ENCODE data around the gene RALGAPA2. TPM values are rescaled to one million over a fixed set of nuclear protein-coding genes. Genes with fewer than 3 reads are reported as not detected.

The RALGAPA2 gene
- total RNA-seq, 3 donors from 2014 or later (not counting 1 experiment from before 2014, with no cell fraction given), result 26.6 to 33.9 (median 33.1) TPM

DNA sequence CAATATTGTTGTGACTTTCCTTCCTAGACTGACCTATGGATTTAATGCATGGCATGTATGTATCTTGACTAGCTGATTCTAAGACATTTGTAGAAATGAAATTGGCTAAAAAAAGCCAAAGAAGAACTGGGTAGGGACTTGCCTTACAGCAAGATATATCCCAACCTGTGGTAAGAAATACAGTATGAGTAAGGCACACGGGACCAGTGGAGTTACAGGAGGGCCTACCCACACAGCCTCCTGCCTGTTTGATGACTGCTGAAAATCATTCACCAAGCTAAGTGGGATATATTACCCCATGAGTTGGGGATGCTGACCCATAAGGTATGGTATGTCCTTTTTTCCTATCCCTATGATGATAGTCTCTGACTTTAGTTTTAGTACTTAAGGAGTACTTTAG is 232.3 kb downstream of the RALGAPA2 start:
- H3K27me3 Mint-ChIP-seq (ENCODE audit: low read depth in 2 of 2), result no peaks in the 10 kb centered on the region
- no peaks in the 10 kb centered on the region for H3K27me3 ChIP-seq (ENCODE audit: control insufficient read depth, insufficient read depth, low read length)
- no peaks in the 10 kb centered on the region for H3K4me1 Mint-ChIP-seq
- no peak overlapping the region for H3K27ac Mint-ChIP-seq
- no peak overlapping the region for H3K4me3 Mint-ChIP-seq
- DNase-seq, result no peak
- no peaks in the 10 kb centered on the region for H3K4me1 ChIP-seq (ENCODE audit: control insufficient read depth, insufficient read depth, low read length)
- intact Hi-C loops (cut with micrococcal nuclease), result no loop called here
- H3K36me3 Mint-ChIP-seq, result no peaks in the 10 kb centered on the region
- ATAC-seq, result no peak
- 80% methylated on average over 1 of the region's 1 CpG for WGBS (ENCODE audit: insufficient coverage)
- H3K36me3 ChIP-seq (ENCODE audit: control insufficient read depth, insufficient read depth, low read length), result no peaks in the 10 kb centered on the region
- no peaks in the 10 kb centered on the region for H3K9me3 Mint-ChIP-seq
- H3K4me3 ChIP-seq (ENCODE audit: low read length), result no peak overlapping the region
- H3K9me3 ChIP-seq (ENCODE audit: control insufficient read depth, insufficient read depth, low read length), result no peaks in the 10 kb centered on the region
- no peak overlapping the region for H3K27ac ChIP-seq (ENCODE audit: low read length)
- no peak for TF ChIP-seq CTCF (IDR thresholded peaks at IDR 0.05)

- no peak for TF ChIP-seq CTCF (IDR thresholded peaks at IDR 0.05)
Observed at GRCh38 chr20:20477444-20478041, 234.9 kb downstream of the RALGAPA2 start.

GRCh38 chr20:20476504-20476903 is 235.9 kb downstream of the RALGAPA2 start:
- Mint-ChIP-seq H3K36me3 (no peaks in the 10 kb centered on the region), H3K4me3 (no peak overlapping the region), H3K9me3 (no peaks in the 10 kb centered on the region), H3K4me1 (no peaks in the 10 kb centered on the region), H3K27ac (no peak overlapping the region), H3K27me3 (ENCODE audit: low read depth in 2 of 2) (no peaks in the 10 kb centered on the region)
- TF ChIP-seq CTCF (IDR thresholded peaks at IDR 0.05), result no peak
- H3K4me3 ChIP-seq (ENCODE audit: low read length), result no peak overlapping the region
- WGBS (ENCODE audit: insufficient coverage), result 100% methylated on average over 1 of the region's 2 CpGs
- no peak overlapping the region for H3K27ac ChIP-seq (ENCODE audit: low read length)
- intact Hi-C loops (cut with micrococcal nuclease), result loop anchor here (2.0 kb wide), 1 partner anchor 58 kb away; no protein-coding TSS in a partner anchor
- ATAC-seq (no peak), DNase-seq (no peak)
- H3K36me3 ChIP-seq (ENCODE audit: control insufficient read depth, insufficient read depth, low read length), result peaks cover 6% of the 10 kb centered on the region
- no peaks in the 10 kb centered on the region for H3K9me3 ChIP-seq (ENCODE audit: control insufficient read depth, insufficient read depth, low read length)
- H3K27me3 ChIP-seq (ENCODE audit: control insufficient read depth, insufficient read depth, low read length), result no peaks in the 10 kb centered on the region
- no peaks in the 10 kb centered on the region for H3K4me1 ChIP-seq (ENCODE audit: control insufficient read depth, insufficient read depth, low read length)

More at GRCh38 chr20:20477444-20478041, 234.9 kb downstream of the RALGAPA2 start:
- no peaks in the 10 kb centered on the region for H3K36me3 Mint-ChIP-seq
- H3K27me3 Mint-ChIP-seq (ENCODE audit: low read depth in 2 of 2), result no peaks in the 10 kb centered on the region
- no peaks in the 10 kb centered on the region for H3K4me1 Mint-ChIP-seq
- 100% methylated on average over 5 of the region's 5 CpGs for WGBS (ENCODE audit: insufficient coverage)
- intact Hi-C loops (cut with micrococcal nuclease), result loop anchor here (2.0 kb wide), 1 partner anchor 59 kb away; no protein-coding TSS in a partner anchor
- H3K9me3 Mint-ChIP-seq, result no peaks in the 10 kb centered on the region
- no peak overlapping the region for H3K27ac ChIP-seq (ENCODE audit: low read length)
- H3K4me3 Mint-ChIP-seq, result no peak overlapping the region
- no peak overlapping the region for H3K27ac Mint-ChIP-seq
- H3K9me3 ChIP-seq (ENCODE audit: control insufficient read depth, insufficient read depth, low read length), result no peaks in the 10 kb centered on the region
- ATAC-seq, result no peak
- H3K4me1 ChIP-seq (ENCODE audit: control insufficient read depth, insufficient read depth, low read length), result no peaks in the 10 kb centered on the region
- H3K27me3 ChIP-seq (ENCODE audit: control insufficient read depth, insufficient read depth, low read length), result no peaks in the 10 kb centered on the region
- no peak for DNase-seq
- H3K4me3 ChIP-seq (ENCODE audit: low read length), result no peak overlapping the region
- peaks cover 1% of the 10 kb centered on the region for H3K36me3 ChIP-seq (ENCODE audit: control insufficient read depth, insufficient read depth, low read length)

DNA sequence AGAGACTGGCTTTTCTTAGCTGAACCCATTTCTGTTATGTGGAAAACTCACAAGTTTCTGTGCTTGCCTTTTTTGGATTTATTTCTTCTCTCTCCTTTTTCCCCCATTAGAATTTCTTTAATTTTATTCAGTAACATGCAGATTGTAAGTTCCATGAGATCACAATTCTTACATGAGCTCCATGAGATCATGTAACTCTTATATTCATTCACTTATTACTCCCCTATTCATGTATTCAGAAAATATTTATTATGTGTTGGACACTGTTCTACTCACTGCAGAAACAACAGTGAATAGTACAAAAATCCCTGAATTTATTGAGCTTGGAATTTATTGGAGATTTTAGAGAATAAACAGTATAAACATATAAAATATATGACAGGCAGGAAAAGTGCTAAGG is 238.8 kb downstream of the RALGAPA2 start:
- Mint-ChIP-seq H3K4me1 (no peaks in the 10 kb centered on the region), H3K9me3 (no peaks in the 10 kb centered on the region), H3K27ac (no peak overlapping the region), H3K27me3 (ENCODE audit: low read depth in 2 of 2) (no peaks in the 10 kb centered on the region), H3K4me3 (no peak overlapping the region), H3K36me3 (no peaks in the 10 kb centered on the region)
- Histone ChIP-seq H3K27me3 (ENCODE audit: control insufficient read depth, insufficient read depth, low read length) (no peaks in the 10 kb centered on the region), H3K4me1 (ENCODE audit: control insufficient read depth, insufficient read depth, low read length) (no peaks in the 10 kb centered on the region), H3K9me3 (ENCODE audit: control insufficient read depth, insufficient read depth, low read length) (no peaks in the 10 kb centered on the region), H3K4me3 (ENCODE audit: low read length) (no peak overlapping the region), H3K27ac (ENCODE audit: low read length) (no peak overlapping the region), H3K36me3 (ENCODE audit: control insufficient read depth, insufficient read depth, low read length) (peaks cover 7% of the 10 kb centered on the region)
- intact Hi-C loops (cut with micrococcal nuclease), result no loop called here
- TF ChIP-seq CTCF (IDR thresholded peaks at IDR 0.05), result no peak
- ATAC-seq (no peak), DNase-seq (no peak)

All from natural killer cell (primary cell).